GM23338 (cell line): Measurements from ENCODE around the gene METTL4. TPM values are rescaled to one million over a fixed set of nuclear protein-coding genes. Genes with fewer than 3 reads are reported as not detected.

Source experiments
- ATAC-seq: fragments of 200-7000 bp; cut with Tn5 transposase; 3 replicates; pipeline ENCODE4 v1.9.1; 2020
- DNase-seq: peaks from one replicate; pipeline ENCODE4 v3.0.0-alpha.2; 2015; ENCODE audit warnings: low spot score
- H2AFZ ChIP-seq: fragments of 200-600 bp; sonication (generic); 2 replicates; pipeline ENCODE4 v1.8.0; 2016; ENCODE audit warnings: antibody characterized with exemption, mild to moderate bottlenecking, moderate library complexity
- H3F3A ChIP-seq: fragments of 200-600 bp; sonication (generic); replicated peaks from 2 replicates; pipeline ENCODE4 v1.8.0; 2017; ENCODE audit warnings: antibody characterized with exemption, mixed run types, low read depth
- H3K27ac ChIP-seq: fragments of 200-600 bp; sonication (generic); 2 replicates; pipeline ENCODE4 v1.6.1; 2016; ENCODE audit warnings: low read depth
- H3K27me3 ChIP-seq: fragments of 200-600 bp; sonication (generic); 2 replicates; pipeline ENCODE4 v1.8.0; 2016; ENCODE audit warnings: mild to moderate bottlenecking, mixed run types, moderate library complexity; ENCODE audit not compliant: insufficient read depth
- H3K36me3 ChIP-seq: fragments of 200-600 bp; sonication (generic); 2 replicates; pipeline ENCODE4 v1.8.0; 2016; ENCODE audit warnings: mild to moderate bottlenecking; ENCODE audit not compliant: insufficient read depth
- H3K4me1 ChIP-seq: fragments of 200-600 bp; sonication (generic); 2 replicates; pipeline ENCODE4 v1.8.0; 2016; ENCODE audit warnings: mild to moderate bottlenecking, moderate library complexity; ENCODE audit not compliant: insufficient read depth
- H3K4me2 ChIP-seq: fragments of 200-600 bp; sonication (generic); 2 replicates; pipeline ENCODE4 v1.7.1; 2017; ENCODE audit warnings: mixed run types
- H3K4me3 ChIP-seq: fragments of 200-600 bp; sonication (generic); 2 replicates; pipeline ENCODE4 v1.6.1; 2016; ENCODE audit warnings: mixed run types
- H3K79me2 ChIP-seq: fragments of 200-600 bp; sonication (generic); replicated peaks from 2 replicates; pipeline ENCODE4 v1.8.0; 2017; ENCODE audit warnings: mild to moderate bottlenecking; ENCODE audit not compliant: insufficient read depth
- H3K9me2 ChIP-seq: fragments of 200-600 bp; sonication (generic); 2 replicates; pipeline ENCODE4 v1.8.0; 2017; ENCODE audit not compliant: insufficient read depth
- H4K20me1 ChIP-seq: fragments of 200-600 bp; sonication (generic); replicated peaks from 2 replicates; pipeline ENCODE4 v1.8.0; 2017; ENCODE audit warnings: mild to moderate bottlenecking; ENCODE audit not compliant: insufficient read depth
- H3K27ac Mint-ChIP-seq: 2 replicates; pipeline ENCODE4 v1.8.0; 2020; ENCODE audit warnings: inconsistent platforms, mild to moderate bottlenecking, moderate library complexity, mixed read lengths
- H3K27me3 Mint-ChIP-seq: 3 replicates; pipeline ENCODE4 v1.8.0; 2022; ENCODE audit warnings: low read depth, mild to moderate bottlenecking, moderate library complexity, mixed read lengths, inconsistent platforms; ENCODE audit not compliant: insufficient read depth, poor library complexity
- H3K36me3 Mint-ChIP-seq: 3 replicates; pipeline ENCODE4 v1.8.0; 2021; ENCODE audit warnings: low read depth, mild to moderate bottlenecking, inconsistent platforms, moderate library complexity, mixed read lengths
- H3K4me1 Mint-ChIP-seq: 3 replicates; pipeline ENCODE4 v1.8.0; 2020; ENCODE audit warnings: mild to moderate bottlenecking, inconsistent platforms, mixed read lengths
- H3K4me3 Mint-ChIP-seq: 3 replicates; pipeline ENCODE4 v1.8.0; 2021; ENCODE audit warnings: moderate library complexity, mild to moderate bottlenecking, inconsistent platforms, mixed read lengths
- H3K9me3 Mint-ChIP-seq: 3 replicates; pipeline ENCODE4 v1.8.0; 2020; ENCODE audit warnings: moderate library complexity, mild to moderate bottlenecking, inconsistent platforms, mixed read lengths
- CREB1 ChIP-seq: fragments of 250-450 bp; sonication (Bioruptor Pico); IDR thresholded peaks from 2 replicates; pipeline ENCODE4 v1.5.0; 2020; ENCODE audit warnings: low read depth, mild to moderate bottlenecking, moderate library complexity
- EZH2 ChIP-seq: fragments of 200-600 bp; sonication (generic); IDR thresholded peaks from one replicate; pipeline ENCODE4 v1.8.0; 2017; ENCODE audit warnings: antibody characterized with exemption, mild to moderate bottlenecking, low read depth; ENCODE audit not compliant: unreplicated experiment
- JUNB ChIP-seq: IDR thresholded peaks from one replicate; pipeline ENCODE4 v1.6.1; 2016; ENCODE audit warnings: antibody characterized with exemption; ENCODE audit not compliant: unreplicated experiment
- STAT1 ChIP-seq: IDR thresholded peaks from one replicate; pipeline ENCODE4 v1.6.1; 2016; ENCODE audit warnings: antibody characterized with exemption; ENCODE audit not compliant: unreplicated experiment
- ZNF114 ChIP-seq: fragments of 250-450 bp; sonication (Bioruptor Pico); IDR thresholded peaks from 2 replicates; pipeline ENCODE4 v1.5.0; 2020; ENCODE audit warnings: mild to moderate bottlenecking, moderate library complexity
- ZNF331 ChIP-seq: fragments of 250-450 bp; sonication (Bioruptor Pico); IDR thresholded peaks from 2 replicates; pipeline ENCODE4 v1.5.0; 2020; ENCODE audit warnings: low read depth, mild to moderate bottlenecking, moderate library complexity
- polyA plus RNA-seq: library from polyadenylated mRNA; unstranded; fragments of >200 nt; fragmentation: Nextera tagmentation; extraction: Ambion mirVana; gene quantifications from 2 replicates; pipeline ENCODE4 v1.2.1, GENCODE V29; 2016
- total RNA-seq: library from RNA; depleted of rRNA; stranded (reverse); fragments of >200 nt; shearing (Covaris generic); gene quantifications from 2 replicates; pipeline ENCODE4 v1.2.3, GENCODE V29; 2014
- TF ChIP-seq, protein P1 (sequence below): IDR thresholded peaks from 2 replicates; pipeline ENCODE4 v1.6.1; 2016; ENCODE audit warnings: antibody characterized with exemption
- TF ChIP-seq, protein P2 (sequence below): IDR thresholded peaks from one replicate; pipeline ENCODE4 v1.6.1; 2018; ENCODE audit warnings: antibody characterized with exemption; ENCODE audit not compliant: unreplicated experiment
- TF ChIP-seq, protein P3 (sequence below), 2 experiments: fragments of 200-600 bp in 1 of 2; sonication (generic) in 1 of 2; conservative IDR thresholded peaks; 2 replicates each; pipeline versions ENCODE4 v1.5.1 to v1.6.1; 2016 to 2017; ENCODE audit warnings: antibody characterized with exemption in 2 of 2, low read depth in 2 of 2, mild to moderate bottlenecking in 2 of 2, moderate library complexity in 1 of 2

Gene METTL4
- total and polyA plus RNA-seq, 2 experiments from 2014 or later: 11.9 to 14.9 TPM

DNA sequence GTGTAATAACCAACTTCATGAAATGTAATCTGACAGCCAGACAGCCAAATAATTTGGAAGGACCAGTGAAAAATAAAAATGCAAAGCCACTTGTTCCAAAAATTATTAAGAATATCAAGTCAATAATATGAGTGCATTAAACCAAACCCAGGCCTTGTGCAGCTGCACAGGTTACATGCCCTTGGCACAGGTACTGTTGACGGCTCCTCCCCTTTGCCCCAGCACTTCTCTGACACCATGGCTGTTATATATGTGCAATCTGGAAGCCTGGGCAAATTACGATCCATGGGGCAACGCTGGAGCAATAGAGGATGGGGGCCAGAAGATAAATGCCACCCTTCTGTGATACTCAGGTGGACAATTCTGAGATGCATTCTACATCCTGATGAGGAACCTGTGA, 68.9 kb downstream of the METTL4 start (continued):
- TF ChIP-seq EZH2: no peak
- no peak for TF ChIP-seq ZNF114
- no peak for TF ChIP-seq JUNB
- TF ChIP-seq, protein P1, sequence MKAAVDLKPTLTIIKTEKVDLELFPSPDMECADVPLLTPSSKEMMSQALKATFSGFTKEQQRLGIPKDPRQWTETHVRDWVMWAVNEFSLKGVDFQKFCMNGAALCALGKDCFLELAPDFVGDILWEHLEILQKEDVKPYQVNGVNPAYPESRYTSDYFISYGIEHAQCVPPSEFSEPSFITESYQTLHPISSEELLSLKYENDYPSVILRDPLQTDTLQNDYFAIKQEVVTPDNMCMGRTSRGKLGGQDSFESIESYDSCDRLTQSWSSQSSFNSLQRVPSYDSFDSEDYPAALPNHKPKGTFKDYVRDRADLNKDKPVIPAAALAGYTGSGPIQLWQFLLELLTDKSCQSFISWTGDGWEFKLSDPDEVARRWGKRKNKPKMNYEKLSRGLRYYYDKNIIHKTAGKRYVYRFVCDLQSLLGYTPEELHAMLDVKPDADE: no peak
- TF ChIP-seq, protein P2, sequence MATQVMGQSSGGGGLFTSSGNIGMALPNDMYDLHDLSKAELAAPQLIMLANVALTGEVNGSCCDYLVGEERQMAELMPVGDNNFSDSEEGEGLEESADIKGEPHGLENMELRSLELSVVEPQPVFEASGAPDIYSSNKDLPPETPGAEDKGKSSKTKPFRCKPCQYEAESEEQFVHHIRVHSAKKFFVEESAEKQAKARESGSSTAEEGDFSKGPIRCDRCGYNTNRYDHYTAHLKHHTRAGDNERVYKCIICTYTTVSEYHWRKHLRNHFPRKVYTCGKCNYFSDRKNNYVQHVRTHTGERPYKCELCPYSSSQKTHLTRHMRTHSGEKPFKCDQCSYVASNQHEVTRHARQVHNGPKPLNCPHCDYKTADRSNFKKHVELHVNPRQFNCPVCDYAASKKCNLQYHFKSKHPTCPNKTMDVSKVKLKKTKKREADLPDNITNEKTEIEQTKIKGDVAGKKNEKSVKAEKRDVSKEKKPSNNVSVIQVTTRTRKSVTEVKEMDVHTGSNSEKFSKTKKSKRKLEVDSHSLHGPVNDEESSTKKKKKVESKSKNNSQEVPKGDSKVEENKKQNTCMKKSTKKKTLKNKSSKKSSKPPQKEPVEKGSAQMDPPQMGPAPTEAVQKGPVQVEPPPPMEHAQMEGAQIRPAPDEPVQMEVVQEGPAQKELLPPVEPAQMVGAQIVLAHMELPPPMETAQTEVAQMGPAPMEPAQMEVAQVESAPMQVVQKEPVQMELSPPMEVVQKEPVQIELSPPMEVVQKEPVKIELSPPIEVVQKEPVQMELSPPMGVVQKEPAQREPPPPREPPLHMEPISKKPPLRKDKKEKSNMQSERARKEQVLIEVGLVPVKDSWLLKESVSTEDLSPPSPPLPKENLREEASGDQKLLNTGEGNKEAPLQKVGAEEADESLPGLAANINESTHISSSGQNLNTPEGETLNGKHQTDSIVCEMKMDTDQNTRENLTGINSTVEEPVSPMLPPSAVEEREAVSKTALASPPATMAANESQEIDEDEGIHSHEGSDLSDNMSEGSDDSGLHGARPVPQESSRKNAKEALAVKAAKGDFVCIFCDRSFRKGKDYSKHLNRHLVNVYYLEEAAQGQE: no peak
- TF ChIP-seq, protein P3, sequence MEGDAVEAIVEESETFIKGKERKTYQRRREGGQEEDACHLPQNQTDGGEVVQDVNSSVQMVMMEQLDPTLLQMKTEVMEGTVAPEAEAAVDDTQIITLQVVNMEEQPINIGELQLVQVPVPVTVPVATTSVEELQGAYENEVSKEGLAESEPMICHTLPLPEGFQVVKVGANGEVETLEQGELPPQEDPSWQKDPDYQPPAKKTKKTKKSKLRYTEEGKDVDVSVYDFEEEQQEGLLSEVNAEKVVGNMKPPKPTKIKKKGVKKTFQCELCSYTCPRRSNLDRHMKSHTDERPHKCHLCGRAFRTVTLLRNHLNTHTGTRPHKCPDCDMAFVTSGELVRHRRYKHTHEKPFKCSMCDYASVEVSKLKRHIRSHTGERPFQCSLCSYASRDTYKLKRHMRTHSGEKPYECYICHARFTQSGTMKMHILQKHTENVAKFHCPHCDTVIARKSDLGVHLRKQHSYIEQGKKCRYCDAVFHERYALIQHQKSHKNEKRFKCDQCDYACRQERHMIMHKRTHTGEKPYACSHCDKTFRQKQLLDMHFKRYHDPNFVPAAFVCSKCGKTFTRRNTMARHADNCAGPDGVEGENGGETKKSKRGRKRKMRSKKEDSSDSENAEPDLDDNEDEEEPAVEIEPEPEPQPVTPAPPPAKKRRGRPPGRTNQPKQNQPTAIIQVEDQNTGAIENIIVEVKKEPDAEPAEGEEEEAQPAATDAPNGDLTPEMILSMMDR (conservative IDR thresholded peaks at IDR 0.05; ENCODE audit: low read depth in 2 of 2): no peak

DNA sequence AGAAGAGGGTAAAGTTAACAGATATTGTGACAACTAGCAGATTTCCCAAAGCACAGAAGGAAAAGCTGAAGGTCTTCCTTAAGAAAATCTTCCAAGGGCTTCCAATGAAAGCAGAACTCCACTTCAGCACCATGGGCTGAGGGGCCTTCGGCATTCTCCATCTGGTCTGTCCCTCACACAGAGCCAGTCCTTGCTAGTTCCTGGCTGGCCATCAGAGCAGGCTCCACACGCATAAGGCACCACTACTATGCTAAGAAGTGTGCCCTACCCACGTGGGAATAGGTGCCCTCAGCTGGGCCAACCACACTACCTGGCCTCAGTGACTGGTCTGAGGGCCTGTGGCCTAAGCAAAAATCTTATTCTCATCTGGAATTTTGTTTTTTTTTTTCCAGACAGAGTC, 73.5 kb downstream of the METTL4 start:
- Mint-ChIP-seq H3K27me3 (no peaks in the 10 kb centered on the region), H3K9me3 (no peaks in the 10 kb centered on the region), H3K36me3 (no peaks in the 10 kb centered on the region), H3K27ac (no peak overlapping the region), H3K4me3 (no peak overlapping the region), H3K4me1 (no peaks in the 10 kb centered on the region)
- H2AFZ ChIP-seq: no peak overlapping the region
- no peaks in the 10 kb centered on the region for H3K36me3 ChIP-seq
- no peaks in the 10 kb centered on the region for H4K20me1 ChIP-seq
- DNase-seq (no peak), ATAC-seq (no peak)
- no peaks in the 10 kb centered on the region for H3K4me1 ChIP-seq
- peaks cover 4% of the 10 kb centered on the region; the same call in 1 of the 2 replicates for H3K9me2 ChIP-seq
- no peak overlapping the region for H3K4me3 ChIP-seq
- H3F3A ChIP-seq: no peaks in the 10 kb centered on the region
- no peaks in the 10 kb centered on the region for H3K79me2 ChIP-seq
- TF ChIP-seq CREB1 (no peak), ZNF331 (no peak), EZH2 (no peak), STAT1 (no peak), JUNB (no peak)
- TF ChIP-seq, protein P1: no peak
- no peaks in the 10 kb centered on the region for H3K27me3 ChIP-seq
- H3K4me2 ChIP-seq: no peak overlapping the region
- no peak overlapping the region for H3K27ac ChIP-seq
